Endometrial microvascular endothelial cells (primary cell): Measurements from ENCODE around the gene BFSP1. TPM values are rescaled to one million over a fixed set of nuclear protein-coding genes. Genes with fewer than 3 reads are reported as not detected.

ENCODE experiments used
- in situ Hi-C: cut with HindIII; loops from 2 replicates; pipeline ENCODE4 v1.10.0; 2017; ENCODE audit warnings: low sequenced_read_pairs, low pct_unique_long_range_greater_than_20kb; ENCODE audit errors: inconsistent ontology term
- total RNA-seq: library from RNA; depleted of rRNA; stranded (reverse); fragments of >200 nt; gene quantifications from one replicate; pipeline ENCODE4 v1.2.3, GENCODE V29; 2015; ENCODE audit errors: inconsistent ontology term

Gene BFSP1
- total RNA-seq, 1 donor from 2014 or later = 3.5 TPM

GRCh38 chr20:17559338-17559737, 28.2 kb upstream of the BFSP1 start:
- in situ Hi-C loops = loop anchor here (25.0 kb wide), 1 partner anchor 403 kb away; the partner anchor contains the start of genes MGME1 and SNX5

- in situ Hi-C loops = loop anchor here (25.0 kb wide), 1 partner anchor 403 kb away; the partner anchor contains the start of genes MGME1 and SNX5
Observed at GRCh38 chr20:17558941-17559304, 27.7 kb upstream of the BFSP1 start.

- in situ Hi-C loops = loop anchor here (25.0 kb wide), 1 partner anchor 404 kb away; the partner anchor contains the start of genes MGME1 and SNX5
Observed at GRCh38 chr20:17558154-17558940, 27.2 kb upstream of the BFSP1 start.

GRCh38 chr20:17557675-17558006, 26.5 kb upstream of the BFSP1 start:
- in situ Hi-C loops = loop anchor here (25.0 kb wide), 1 partner anchor 405 kb away; the partner anchor contains the start of genes MGME1 and SNX5

- in situ Hi-C loops = loop anchor here (25.0 kb wide), 1 partner anchor 405 kb away; the partner anchor contains the start of genes MGME1 and SNX5
Observed at GRCh38 chr20:17556837-17557674, 25.9 kb upstream of the BFSP1 start.

GRCh38 chr20:17555106-17555505, 23.9 kb upstream of the BFSP1 start:
- in situ Hi-C loops = loop anchor here (25.0 kb wide), 1 partner anchor 407 kb away; the partner anchor contains the start of genes MGME1 and SNX5

GRCh38 chr20:17549131-17549530, 18.0 kb upstream of the BFSP1 start:
- in situ Hi-C loops = no loop called here

GRCh38 chr20:17545127-17545526, 13.9 kb upstream of the BFSP1 start:
- in situ Hi-C loops = no loop called here

GRCh38 chr20:17543531-17544131, 12.5 kb upstream of the BFSP1 start:
- in situ Hi-C loops = no loop called here

GRCh38 chr20:17542993-17543412, 11.8 kb upstream of the BFSP1 start:
- in situ Hi-C loops = no loop called here

GRCh38 chr20:17542481-17542880, 11.3 kb upstream of the BFSP1 start:
- in situ Hi-C loops = no loop called here

GRCh38 chr20:17541996-17542395, 10.8 kb upstream of the BFSP1 start:
- in situ Hi-C loops = no loop called here

GRCh38 chr20:17541596-17541995, 10.4 kb upstream of the BFSP1 start:
- in situ Hi-C loops = no loop called here

- in situ Hi-C loops = no loop called here
Observed at GRCh38 chr20:17538517-17539170, 7.5 kb upstream of the BFSP1 start.

- in situ Hi-C loops = no loop called here
Observed at GRCh38 chr20:17537959-17538358, 6.8 kb upstream of the BFSP1 start.

- in situ Hi-C loops = no loop called here
Observed at GRCh38 chr20:17536944-17537444, 5.8 kb upstream of the BFSP1 start.

- in situ Hi-C loops = no loop called here
Observed at GRCh38 chr20:17534077-17534476, 2.9 kb upstream of the BFSP1 start.

- in situ Hi-C loops = no loop called here
Observed at GRCh38 chr20:17533396-17533795, 2.2 kb upstream of the BFSP1 start.

- in situ Hi-C loops = no loop called here
Observed at GRCh38 chr20:17531665-17532025, 466 bp upstream of the BFSP1 start.
